ENCODE measurements around the gene BMPR1B.

The BMPR1B gene

DNA sequence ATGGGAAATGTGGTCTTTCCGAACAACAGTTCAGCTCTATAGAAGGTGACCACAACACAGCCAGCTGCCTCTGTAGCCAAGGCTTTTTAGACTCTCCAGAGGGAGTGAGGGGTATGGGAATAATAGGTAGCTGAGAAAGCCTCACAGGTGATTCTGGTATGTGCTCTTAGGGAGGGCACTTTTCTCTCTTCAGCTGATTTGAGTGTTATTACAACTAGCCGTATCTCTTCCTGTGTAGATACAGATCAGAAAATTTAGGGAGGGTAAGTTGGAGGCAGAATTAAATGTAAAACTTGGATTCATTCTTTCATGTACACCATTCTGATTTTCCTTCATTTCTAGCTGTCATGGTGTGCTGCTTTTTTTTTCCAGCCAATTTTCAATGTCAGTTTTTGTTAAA, 154.9 kb downstream of the BMPR1B start:
- DNase-seq (ENCODE audit: low spot score): no peak

DNA sequence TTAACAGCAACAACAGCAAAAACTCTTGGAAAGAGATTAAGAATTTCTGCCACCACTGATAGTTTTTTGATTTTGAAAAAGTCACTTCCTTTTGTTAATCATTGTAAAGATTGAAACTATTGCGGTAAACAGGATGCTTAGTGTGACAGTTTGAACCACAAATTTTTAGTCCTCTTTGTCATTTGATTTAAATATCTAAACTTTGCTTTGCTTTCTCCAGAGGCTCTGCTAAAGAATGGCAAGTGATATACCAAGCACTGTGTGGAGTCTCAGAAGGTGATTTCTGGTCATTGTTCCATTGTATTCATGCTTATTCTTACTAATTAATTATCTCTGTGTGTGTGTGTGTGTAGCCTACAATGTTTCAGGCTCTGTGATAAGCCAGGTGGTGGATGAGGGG, 155.6 kb downstream of the BMPR1B start:
- no peak for DNase-seq (ENCODE audit: low spot score)

DNA sequence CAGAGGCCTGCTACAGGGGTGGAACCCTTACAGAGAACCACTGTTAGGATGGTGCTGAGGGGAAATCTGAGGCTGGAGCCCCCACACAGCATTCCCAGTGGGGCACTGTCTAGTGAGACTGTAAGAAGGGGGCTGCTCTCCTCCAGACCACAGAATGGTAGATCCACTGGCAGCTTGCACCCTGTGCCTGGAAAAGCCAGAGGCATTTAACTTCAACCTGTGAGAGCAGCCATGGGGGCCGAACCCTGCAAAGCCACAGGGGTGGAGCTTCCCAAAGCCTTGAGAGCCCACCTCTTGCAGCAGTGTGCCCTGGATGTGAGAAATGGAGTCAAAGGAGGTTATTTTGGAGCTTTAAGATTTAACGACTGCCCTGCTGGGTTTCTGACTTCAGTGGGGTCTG, 159.4 kb downstream of the BMPR1B start:
- DNase-seq (ENCODE audit: low spot score): no peak

DNA sequence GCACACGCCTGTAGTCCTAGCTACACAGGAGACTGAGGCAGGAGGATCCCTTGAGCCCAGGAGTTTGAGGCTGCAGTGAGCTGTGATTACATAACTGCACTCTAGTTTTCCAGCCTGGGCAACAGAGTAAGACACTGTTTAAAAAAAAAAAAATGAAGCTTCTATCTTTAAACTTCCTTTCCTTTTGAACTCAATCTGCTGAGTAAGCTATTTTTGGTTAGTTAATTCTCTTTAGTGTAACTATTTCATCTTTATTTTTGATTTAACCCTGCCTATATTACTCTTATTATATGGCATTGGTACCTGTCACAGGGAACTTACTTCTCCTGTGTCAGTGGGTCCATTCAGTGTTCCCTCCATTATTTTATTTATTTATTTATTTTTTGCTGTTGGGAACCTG, 160.8 kb downstream of the BMPR1B start:
- no peak for DNase-seq (ENCODE audit: low spot score)

DNA sequence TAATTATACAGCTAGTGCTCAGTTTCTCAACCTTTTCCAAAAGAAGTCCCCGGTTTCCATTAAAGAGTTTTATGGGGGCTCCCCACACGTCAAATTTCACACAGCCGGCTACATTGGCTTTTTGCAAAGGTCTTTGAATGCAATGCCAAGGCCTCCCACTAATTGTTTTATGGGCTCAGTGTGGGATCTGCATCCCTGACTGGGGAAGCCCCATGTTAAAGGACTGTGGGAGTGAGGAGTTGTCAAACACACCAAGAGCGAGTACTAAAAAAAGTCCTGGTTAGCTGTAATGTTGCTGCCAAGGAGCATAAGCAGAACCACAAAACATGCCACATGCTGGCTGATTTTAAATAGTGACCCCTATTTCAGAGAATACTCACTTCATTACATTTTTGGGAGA, 162.6 kb downstream of the BMPR1B start:
- DNase-seq (ENCODE audit: low spot score): no peak

DNA sequence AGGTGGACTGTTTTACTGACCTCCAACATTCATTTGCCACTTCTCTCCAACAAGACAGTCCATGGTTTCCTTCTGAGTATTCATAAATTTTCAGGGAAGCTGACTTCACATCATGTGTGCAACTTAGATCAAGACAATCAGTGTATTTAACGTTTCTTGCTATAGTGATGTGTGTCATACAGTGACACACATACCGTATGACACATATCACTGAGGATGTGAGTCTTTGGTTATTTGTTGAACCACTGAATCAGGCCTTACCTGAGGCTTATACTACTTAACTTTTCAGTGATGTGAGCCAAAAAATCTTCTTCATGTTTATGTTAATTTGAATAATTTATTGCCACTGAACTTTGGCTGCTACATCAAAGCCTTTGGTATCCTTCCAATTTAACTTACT, 166.8 kb downstream of the BMPR1B start:
- DNase-seq (ENCODE audit: low spot score): no peak

DNA sequence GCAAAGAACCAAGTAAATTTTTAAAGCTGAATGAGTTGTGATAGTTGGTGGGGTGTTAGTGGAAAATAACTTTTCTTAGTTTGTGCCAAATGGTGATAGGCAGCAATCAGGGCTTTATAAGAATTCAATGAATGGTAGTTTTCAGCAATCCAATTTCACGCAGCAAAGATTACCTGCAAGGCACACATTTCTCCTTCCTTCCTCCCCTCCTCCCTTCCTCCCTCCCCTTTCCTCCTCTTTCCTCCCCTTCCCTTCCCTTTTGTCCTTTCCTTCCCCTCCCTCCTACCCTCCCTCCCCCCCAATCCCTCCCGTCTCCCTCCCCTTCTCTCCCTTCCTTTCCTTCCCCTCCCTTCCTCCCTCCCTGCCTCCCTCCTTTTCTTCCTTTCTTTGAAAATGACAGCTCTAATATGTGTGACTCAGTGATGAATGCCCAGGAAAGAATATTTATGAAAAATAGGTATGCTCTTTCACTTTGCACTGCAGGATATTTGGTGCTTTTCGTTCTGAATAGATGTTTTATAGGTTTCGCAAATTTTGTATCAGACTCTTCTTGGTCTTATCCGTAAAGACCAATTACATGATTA, 168.1 kb downstream of the BMPR1B start:
- DNase-seq (ENCODE audit: low spot score): no peak

DNA sequence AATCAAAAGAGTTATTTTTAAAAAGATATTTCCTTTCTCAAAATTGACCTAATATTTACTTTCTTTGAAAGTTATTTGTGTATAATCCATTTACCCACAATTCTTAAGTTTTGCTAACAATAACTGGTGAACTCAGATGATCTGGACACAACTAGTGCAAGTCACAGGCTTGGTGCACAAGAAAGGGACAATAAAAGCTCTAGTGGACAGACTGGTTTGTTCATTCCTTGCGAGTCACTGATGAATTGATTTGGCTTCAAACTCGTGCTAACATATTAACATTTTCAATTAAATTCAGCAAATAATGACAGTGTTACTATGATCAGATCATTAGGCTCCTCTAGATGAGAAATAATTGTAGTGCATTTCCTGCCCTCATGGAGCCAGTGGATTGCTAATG, 169.2 kb downstream of the BMPR1B start:
- no peak for DNase-seq (ENCODE audit: low spot score)

DNA sequence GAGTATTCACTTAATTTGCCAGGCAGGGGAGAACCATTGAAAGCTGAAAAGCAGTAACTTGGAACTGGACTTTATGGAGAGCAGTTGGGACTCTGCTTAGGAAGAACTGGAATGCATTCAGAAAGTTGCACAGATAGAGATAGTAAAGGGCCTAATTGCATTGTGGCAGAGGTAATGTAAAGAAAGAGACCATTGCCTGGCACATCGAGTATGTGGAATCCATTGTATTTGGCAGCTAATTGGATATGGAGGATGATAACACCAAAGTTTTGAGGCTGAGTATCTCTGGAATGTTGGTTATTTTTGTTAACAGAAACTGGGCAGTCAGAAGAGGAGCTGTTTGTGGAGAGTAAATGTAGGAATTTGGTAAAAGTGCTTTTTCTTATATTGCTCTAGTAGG, 169.9 kb downstream of the BMPR1B start:
- DNase-seq (ENCODE audit: low spot score): no peak

DNA sequence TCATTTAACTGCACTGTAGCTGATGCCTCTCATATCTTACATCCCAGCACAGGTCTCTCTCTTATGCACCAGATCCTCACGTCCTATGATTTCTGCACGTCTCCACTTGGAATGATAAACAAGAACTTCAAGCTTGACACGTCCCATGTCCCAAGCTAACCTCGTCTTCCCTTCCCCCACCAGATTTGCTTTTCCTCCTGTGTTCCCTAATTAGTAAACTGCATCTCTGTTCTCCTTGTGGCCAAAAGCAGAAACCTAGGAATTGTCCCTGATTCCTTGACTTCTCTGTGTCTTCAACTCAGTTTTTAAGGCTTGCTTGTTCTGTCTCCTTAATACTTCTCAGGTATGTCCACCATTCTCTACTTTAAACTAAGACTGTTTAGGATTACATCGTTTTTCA, 171.9 kb downstream of the BMPR1B start:
- no peak for DNase-seq (ENCODE audit: low spot score)

DNA sequence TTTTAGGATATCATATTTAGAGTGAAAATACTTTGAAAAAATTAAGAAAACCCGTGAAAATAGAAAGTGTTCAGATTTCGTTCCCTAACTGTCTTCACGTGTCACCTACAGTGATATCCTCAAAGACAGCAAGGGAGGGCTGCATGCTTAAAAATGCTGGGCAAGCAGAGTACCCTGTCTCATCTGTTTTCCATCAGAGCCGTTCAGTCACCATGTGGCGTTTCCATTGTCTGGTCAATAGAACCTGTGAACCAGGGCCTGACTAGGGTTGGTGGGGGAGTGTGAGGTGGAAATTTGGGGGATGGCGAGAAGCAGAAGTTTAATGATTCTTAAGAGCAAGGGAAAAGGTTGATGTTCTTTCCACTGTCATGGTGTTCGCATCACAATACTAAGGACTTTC, 173.9 kb downstream of the BMPR1B start:
- no peak for DNase-seq (ENCODE audit: low spot score)

DNA sequence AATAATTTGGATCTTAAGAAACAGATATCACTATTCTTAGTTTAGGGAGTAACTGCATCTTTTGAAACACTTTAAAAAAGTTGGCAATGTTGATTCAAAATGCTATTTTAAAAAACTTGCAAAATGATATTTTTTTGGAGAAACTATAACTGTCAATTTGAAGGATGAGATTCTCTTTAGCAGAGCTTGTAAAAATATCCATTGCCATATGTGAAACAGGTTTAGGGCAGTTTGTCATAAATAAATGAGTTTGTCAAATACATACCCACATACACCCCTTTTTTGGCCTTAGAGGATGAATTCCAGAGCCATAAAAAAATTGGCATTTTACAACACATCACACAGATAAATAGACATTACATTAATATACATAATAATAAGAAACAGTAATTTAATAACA, 174.6 kb downstream of the BMPR1B start:
- DNase-seq (ENCODE audit: low spot score): no peak

DNA sequence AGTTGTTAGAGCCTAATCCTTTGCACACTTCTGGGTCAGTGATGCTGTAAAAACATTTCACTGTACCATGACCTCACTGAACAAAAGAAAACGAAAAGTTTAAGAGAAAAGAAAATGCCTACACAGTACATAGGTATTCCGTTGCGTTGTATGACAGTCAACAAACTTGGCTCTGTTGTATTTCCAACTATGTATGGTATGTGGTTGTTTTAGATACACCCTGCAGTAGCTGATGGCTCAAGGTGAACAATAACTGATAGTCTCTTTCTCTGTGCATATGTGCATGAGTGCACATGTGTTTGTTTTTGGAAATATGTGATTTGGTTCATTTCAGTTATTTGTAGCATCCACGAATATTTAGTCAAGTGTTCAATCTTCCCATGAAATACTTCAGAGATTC, 176.0 kb downstream of the BMPR1B start:
- DNase-seq (ENCODE audit: low spot score): no peak

DNA sequence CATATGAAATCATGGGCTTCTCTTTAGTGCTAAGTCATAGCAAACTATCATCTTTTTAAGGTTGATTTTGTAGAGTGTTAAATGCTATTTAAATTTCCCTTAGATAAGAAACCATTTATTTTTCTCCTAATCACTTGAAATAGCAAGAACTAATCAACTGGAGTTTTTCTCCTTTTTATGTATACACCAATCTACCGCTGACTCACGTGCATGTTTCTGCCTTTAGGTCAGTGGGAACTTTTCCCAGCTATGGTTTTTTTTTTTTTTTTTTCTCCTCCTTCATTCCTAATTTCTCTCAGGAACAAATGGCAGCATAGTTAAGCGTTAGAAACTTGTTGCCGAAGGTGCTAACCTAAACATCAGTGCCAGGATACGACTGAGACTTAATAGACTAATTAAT, 176.4 kb downstream of the BMPR1B start:
- no peak for DNase-seq (ENCODE audit: low spot score)

DNA sequence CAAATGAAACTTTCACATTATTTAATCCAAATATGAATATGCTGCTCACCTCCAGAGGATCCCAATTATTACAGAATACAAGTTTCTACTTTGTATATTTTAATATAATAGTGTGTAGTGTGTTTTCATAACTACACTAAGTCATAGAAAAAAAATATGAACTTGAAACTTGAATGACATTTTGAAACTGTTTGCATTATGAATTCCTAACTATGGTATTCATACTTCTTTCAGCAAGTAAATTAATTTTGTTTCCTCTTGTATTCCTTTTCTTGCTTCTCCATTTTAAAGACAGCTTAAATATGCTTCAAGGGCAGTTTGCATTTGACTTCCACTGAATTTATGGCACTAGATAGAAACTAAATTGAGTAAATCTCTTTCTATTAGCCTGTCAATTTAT, 177.1 kb downstream of the BMPR1B start:
- DNase-seq (ENCODE audit: low spot score): no peak

DNA sequence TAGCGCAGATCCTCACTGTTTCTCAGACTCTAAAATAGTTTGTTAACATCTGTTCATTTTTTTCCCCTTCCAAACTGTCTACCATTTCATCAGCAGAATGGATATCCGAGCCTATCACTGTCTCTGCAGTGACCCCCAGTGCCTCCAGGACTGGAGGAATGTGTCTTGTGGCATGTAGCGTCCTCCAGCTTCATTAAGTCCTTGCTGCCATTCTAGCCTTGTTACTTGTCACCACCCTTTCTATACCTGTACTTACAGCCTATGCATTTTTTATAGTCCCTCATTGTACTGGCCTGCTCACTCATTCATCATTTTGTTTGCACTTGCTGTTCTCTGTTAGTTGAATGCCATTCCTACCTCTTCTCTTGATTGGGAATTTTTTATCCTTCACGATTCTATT, 179.1 kb downstream of the BMPR1B start:
- DNase-seq (ENCODE audit: low spot score): no peak

DNA sequence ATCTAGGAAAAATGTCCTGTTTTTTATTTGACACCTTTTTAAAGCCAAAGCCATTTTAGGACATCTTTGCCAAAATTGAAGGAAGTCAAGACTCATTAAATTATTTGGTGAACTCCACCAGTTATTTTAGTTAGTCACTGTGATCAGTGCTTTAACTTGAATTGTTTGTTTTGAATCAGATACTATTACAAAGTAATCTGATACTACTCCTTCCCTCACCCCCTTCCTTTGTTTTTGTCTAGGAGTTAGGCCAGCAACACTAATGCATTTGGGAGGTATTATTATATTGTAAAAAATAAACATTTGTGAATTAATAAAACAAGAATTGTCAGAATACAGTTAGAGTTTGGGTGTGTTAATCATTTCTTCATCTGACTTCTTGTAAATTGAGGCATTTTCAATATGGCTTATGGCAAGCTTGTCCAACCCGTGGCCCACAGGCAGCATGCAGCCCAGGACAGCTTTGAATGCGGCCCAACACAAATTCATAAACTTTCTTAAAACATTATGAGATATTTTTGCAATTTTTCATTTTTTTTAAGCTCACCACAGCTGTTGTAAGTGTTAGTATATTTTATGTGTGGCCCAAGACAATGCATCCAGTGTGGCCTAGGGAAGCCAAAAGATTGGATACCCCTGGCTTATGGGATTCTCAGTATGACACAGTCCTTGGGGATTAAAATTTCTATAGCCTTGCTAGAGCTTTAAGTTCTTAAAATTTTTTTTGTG, 182.2 kb downstream of the BMPR1B start:
- no peak for DNase-seq (ENCODE audit: low spot score)

DNA sequence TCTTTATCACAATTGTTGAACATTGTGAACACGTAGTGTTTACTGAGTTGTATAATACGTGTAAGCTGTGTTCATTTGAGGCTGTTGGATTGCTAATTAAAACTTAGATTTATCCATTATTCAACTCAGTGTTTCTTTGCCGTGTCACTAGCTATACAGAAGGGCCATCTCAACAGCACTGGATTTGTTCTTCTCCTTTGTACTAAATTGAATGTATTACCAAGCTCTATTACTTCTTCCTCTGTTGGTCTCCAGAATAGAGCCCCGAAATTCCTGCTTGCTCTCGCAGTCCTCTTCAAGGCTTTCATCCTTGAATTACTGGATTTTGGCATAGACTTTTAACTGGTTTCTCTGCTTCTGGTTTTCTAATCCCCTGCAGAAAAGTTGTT, 182.8 kb downstream of the BMPR1B start:
- DNase-seq (ENCODE audit: low spot score): no peak

DNA sequence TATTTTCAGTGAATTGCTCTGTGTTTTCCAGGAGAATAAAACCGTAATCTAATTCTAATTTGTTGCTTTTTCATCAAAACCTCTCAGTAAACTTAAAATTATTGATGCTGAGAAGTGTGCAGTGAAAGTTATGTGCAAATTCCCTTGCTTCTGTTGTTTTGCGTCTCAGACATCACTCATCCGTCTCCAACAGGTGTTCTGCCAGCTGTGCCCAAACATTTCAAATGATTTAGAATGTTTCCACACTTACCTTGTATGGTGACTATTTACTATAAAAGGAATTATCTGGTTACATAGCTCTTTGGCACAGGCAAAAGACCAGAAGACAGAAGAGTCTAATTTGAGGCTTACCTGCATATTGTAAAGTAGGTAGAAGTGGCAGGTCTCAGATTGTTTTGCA, 184.0 kb downstream of the BMPR1B start:
- DNase-seq (ENCODE audit: low spot score): no peak

DNA sequence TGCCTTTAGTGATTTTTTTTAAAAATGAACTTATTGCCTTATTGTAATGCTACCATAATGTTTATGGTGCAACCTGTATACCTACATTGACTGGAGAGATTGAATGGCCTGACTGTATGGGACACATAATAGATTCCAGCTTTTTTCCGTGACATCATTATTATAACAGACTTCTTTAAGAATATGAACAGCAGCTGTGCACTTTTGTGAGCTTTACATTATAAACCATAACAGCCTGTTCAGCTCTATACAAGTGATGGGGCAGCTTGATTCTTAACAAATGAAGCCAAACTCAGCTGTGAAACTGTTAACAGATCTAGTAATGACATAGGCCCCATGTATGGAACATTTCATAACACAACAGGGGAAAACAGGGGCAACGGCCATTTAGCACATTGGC, 187.0 kb downstream of the BMPR1B start:
- no peak for DNase-seq (ENCODE audit: low spot score)

DNA sequence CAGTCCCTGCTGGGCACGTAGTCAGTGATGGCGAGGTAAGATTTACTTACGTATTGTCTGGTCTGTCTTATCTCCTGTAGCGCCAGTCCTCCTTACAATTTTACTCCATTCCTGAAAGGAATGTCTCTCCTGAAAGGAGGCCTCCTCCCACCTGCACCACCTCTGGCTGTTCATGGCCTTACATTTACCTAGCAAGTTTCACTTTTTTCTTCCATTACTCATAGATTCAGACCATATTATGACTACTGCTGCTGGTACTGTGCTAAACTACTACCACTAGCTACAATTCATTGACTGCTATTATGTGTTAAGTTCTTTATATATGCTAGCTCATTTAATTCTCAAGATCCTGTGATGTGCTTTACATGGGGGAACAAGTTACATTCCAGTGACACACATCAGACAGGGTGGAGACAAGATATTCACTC, 189.9 kb downstream of the BMPR1B start:
- DNase-seq (ENCODE audit: low spot score): no peak

DNA sequence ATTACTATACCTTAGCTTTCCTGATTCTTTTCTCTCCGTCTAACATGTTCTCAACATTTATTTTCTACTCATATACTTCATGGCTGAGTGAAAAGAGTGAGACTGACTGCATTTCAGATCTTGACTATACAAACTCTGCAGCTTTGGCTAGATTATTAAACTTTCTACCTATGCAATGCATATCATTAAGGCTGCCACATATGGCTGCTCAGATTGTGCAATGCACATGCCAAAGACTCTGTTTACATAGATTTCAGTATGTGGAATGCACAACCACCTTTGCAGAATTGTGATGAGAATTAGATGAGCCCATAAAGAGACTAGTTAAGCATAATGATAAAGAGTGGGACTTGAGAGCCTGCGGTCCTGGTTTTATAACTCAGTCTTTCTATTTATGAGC, 196.5 kb downstream of the BMPR1B start:
- DNase-seq (ENCODE audit: low spot score): no peak

DNA sequence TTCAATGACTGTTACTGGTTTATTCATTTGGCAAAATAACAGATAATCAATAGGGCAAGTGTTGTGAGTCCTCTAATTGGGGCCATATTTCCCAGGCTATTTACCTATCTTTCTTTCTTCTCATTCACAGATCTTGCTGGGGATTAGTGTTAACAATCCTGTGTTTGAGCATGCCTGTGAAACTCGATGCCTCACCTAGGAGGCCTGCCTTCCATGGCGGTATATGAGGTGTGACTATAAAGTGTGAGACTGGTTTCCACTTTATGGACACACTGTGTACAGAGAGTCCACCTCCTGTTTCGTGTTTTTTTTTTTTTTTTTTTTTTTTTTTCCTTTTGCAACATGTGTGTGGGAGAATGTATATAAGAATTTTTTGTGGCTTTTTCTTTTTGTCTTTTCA, 199.3 kb downstream of the BMPR1B start:
- DNase-seq (ENCODE audit: low spot score): no peak

DNA sequence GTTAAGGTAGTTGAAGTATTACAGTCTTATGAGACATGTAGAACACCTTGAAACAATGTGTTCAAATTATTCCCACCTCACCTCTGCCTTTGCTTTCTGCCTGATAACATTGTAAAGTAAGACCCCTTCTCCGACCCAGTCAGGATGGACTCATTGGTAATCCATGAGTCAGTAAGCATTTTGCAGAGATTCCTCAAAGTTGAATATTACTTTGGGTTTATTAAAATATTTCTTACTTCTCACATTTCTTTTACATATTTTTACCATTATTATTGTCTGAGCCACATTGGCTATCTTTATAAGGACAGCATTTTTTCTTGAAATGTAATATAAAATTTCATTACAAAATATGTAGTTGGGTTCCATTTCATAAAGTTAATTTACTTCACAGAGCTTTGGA, 201.6 kb downstream of the BMPR1B start:
- no peak for DNase-seq (ENCODE audit: low spot score)
